ENCODE results near the gene LVRN. TPM values are rescaled to one million over a fixed set of nuclear protein-coding genes. Genes with fewer than 3 reads are reported as not detected.

The LVRN gene
- total RNA-seq, 1 experiment from 2014 or later: 1.9 TPM

- TF ChIP-seq, protein P1, sequence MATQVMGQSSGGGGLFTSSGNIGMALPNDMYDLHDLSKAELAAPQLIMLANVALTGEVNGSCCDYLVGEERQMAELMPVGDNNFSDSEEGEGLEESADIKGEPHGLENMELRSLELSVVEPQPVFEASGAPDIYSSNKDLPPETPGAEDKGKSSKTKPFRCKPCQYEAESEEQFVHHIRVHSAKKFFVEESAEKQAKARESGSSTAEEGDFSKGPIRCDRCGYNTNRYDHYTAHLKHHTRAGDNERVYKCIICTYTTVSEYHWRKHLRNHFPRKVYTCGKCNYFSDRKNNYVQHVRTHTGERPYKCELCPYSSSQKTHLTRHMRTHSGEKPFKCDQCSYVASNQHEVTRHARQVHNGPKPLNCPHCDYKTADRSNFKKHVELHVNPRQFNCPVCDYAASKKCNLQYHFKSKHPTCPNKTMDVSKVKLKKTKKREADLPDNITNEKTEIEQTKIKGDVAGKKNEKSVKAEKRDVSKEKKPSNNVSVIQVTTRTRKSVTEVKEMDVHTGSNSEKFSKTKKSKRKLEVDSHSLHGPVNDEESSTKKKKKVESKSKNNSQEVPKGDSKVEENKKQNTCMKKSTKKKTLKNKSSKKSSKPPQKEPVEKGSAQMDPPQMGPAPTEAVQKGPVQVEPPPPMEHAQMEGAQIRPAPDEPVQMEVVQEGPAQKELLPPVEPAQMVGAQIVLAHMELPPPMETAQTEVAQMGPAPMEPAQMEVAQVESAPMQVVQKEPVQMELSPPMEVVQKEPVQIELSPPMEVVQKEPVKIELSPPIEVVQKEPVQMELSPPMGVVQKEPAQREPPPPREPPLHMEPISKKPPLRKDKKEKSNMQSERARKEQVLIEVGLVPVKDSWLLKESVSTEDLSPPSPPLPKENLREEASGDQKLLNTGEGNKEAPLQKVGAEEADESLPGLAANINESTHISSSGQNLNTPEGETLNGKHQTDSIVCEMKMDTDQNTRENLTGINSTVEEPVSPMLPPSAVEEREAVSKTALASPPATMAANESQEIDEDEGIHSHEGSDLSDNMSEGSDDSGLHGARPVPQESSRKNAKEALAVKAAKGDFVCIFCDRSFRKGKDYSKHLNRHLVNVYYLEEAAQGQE (IDR thresholded peaks at IDR 0.05; ENCODE audit: low read depth): no peak
- TF ChIP-seq SIN3A (IDR thresholded peaks at IDR 0.05; ENCODE audit: low read depth): no peak
- TF ChIP-seq ELF1 (IDR thresholded peaks at IDR 0.05; ENCODE audit: borderline replicate concordance, low read depth): no peak
- no peak for TF ChIP-seq EGR1 (IDR thresholded peaks at IDR 0.05; ENCODE audit: low read depth)
Measured at GRCh38 chr5:116013936-116014335, 51.7 kb downstream of the LVRN start (continued).

- ChIA-PET POLR2A (no interaction called here), CTCF (interaction anchor here (1.0 kb wide), 1 partner anchor 11 kb away, joined by 4 read pairs; no protein-coding TSS in a partner anchor), RAD21 (ENCODE audit: low non-redundant PET in 1 of 2, low total read pairs in 2 of 2, uncharacterized antibody in 2 of 2, unreplicated experiment in 2 of 2) (no interaction called here)
- Histone ChIP-seq H3K36me3 (ENCODE audit: control insufficient read depth in 1 of 2, insufficient read depth in 2 of 2, low read length in 2 of 2) (no peaks in the 10 kb centered on the region), H3K4me3 (replicated peaks in 1 of 2; ENCODE audit: low read depth in 1 of 2, low read length in 2 of 2) (no peak overlapping the region), H3K27ac (ENCODE audit: low read depth, low read length) (no peak overlapping the region), H3K9me3 (ENCODE audit: control insufficient read depth in 1 of 2, insufficient read depth in 1 of 2, low read depth in 1 of 2, low read length in 2 of 2) (no peaks in the 10 kb centered on the region), H3K9me2 (ENCODE audit: insufficient read depth) (no peaks in the 10 kb centered on the region), H2AFZ (ENCODE audit: low read depth, low read length, poor library complexity, severe bottlenecking) (no peak overlapping the region), H3K79me2 (ENCODE audit: insufficient read depth, low read length) (no peaks in the 10 kb centered on the region), H4K20me1 (ENCODE audit: insufficient read depth) (no peaks in the 10 kb centered on the region), H3K9ac (ENCODE audit: low read length) (no peak overlapping the region), H3K4me1 (ENCODE audit: control insufficient read depth in 1 of 2, insufficient read depth in 2 of 2, low read length in 2 of 2) (no peaks in the 10 kb centered on the region), H3K27me3 (ENCODE audit: insufficient read depth, low read length) (no peaks in the 10 kb centered on the region), H3K4me2 (ENCODE audit: low read length) (no peak overlapping the region)
- BruUV-seq (replicated peaks): no TSS peak
- DNase-seq (ENCODE audit: low read depth, low spot score) (no peak), ATAC-seq (no peak)
- TF ChIP-seq EZH2 (IDR thresholded peaks at IDR 0.05): no peak
- peak in 2 of 3 experiments; percentile 33 to 49; a peak in 3 of 6 replicates for TF ChIP-seq CTCF (IDR thresholded peaks at IDR 0.05 in 2 of 3, conservative IDR thresholded peaks at IDR 0.05 in 1 of 3; ENCODE audit: borderline replicate concordance in 1 of 3, insufficient read depth in 1 of 3, low read depth in 2 of 3, low read length in 2 of 3)
- intact Hi-C loops (cut with micrococcal nuclease): no loop called here
Measured at GRCh38 chr5:116023619-116024018, 61.3 kb downstream of the LVRN start.

Measured in HCT116 (cell line).